A673 (cell line): Measurements from ENCODE around the gene SLC24A4.

Experiments
- EZH2 ChIP-seq: fragments of 200-600 bp; sonication (generic); IDR thresholded peaks from 2 replicates; pipeline ENCODE4 v1.6.1; 2017; ENCODE audit warnings: borderline replicate concordance, low read depth, mild to moderate bottlenecking, mixed read lengths, antibody characterized with exemption, low read length; ENCODE audit not compliant: poor library complexity, severe bottlenecking
- TF ChIP-seq, protein P1 (sequence below): fragments of 300-800, 200-600 bp; sonication (generic); conservative IDR thresholded peaks from 2 replicates; pipeline ENCODE4 v1.5.1; 2017; ENCODE audit warnings: low read depth, mild to moderate bottlenecking, antibody characterized with exemption, low read length, moderate library complexity, mixed read lengths

DNA sequence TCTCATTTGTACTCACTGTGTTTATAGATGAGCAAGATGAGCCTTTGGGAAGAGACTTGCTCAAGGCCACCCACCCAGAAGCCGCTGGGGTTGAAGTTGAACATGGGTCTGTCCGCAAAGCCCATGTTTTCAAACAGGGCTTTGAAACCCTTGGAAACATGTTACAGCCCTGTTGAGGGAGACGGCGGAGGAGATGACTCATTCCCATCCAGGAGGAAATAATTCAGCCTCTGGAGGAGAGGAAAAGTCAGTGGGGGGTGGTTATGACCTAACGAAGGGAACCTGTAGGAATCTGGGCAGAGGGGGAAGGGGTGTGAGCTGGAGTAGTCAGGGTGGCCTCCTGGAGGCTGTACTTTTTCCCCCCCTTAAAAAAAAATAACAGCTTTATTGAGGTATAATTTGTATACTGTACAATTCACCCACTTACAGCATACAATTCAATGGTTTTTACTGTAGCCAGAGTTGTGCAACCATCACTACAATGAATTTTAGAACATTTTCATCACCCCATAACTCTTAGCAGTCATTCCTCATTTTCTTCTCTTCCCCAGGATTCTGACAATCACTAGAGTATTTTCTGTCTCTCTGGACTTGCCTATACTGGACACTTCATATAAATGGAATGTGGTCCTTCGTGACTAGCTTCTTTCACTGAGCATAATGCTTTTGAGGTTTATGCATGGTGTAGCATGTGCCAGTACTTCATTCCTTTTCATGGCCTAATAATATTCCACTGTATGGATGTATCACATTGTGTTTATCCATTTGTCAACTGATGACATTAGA is 188.7 kb downstream of the SLC24A4 start:
- TF ChIP-seq, protein P1, sequence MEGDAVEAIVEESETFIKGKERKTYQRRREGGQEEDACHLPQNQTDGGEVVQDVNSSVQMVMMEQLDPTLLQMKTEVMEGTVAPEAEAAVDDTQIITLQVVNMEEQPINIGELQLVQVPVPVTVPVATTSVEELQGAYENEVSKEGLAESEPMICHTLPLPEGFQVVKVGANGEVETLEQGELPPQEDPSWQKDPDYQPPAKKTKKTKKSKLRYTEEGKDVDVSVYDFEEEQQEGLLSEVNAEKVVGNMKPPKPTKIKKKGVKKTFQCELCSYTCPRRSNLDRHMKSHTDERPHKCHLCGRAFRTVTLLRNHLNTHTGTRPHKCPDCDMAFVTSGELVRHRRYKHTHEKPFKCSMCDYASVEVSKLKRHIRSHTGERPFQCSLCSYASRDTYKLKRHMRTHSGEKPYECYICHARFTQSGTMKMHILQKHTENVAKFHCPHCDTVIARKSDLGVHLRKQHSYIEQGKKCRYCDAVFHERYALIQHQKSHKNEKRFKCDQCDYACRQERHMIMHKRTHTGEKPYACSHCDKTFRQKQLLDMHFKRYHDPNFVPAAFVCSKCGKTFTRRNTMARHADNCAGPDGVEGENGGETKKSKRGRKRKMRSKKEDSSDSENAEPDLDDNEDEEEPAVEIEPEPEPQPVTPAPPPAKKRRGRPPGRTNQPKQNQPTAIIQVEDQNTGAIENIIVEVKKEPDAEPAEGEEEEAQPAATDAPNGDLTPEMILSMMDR, result no peak
- TF ChIP-seq EZH2, result no peak
